D721Med (cell line): Measurements from ENCODE around the gene PLPP4.

Experiments
- DNase-seq: peaks from one replicate; pipeline ENCODE4 v3.0.0; 2011; ENCODE audit warnings: low spot score; ENCODE audit not compliant: insufficient read length
- FAIRE-seq: peaks from 2 replicates; lab custom pipeline; 2011; peaks lifted over from hg19 to GRCh38; lab: Jason Lieb, UNC
- CTCF ChIP-seq: IDR thresholded peaks from 2 replicates; pipeline ENCODE4 v1.5.1; 2012; ENCODE audit warnings: mild to moderate bottlenecking, control low read depth; ENCODE audit not compliant: insufficient read depth; ENCODE audit errors: missing control alignments

PLPP4 gene

GRCh38 chr10:120462018-120462682, 5.1 kb downstream of the PLPP4 start:
- no peak for TF ChIP-seq CTCF
- FAIRE-seq, result no peak
- DNase-seq, result no peak

- no peak for FAIRE-seq
- no peak for DNase-seq
- no peak for TF ChIP-seq CTCF
Observed at GRCh38 chr10:120465138-120465537, 8.1 kb downstream of the PLPP4 start.

- no peak for TF ChIP-seq CTCF
- DNase-seq, result no peak
- FAIRE-seq, result no peak
Observed at GRCh38 chr10:120466006-120466405, 9.0 kb downstream of the PLPP4 start.

- TF ChIP-seq CTCF, result no peak
- DNase-seq, result no peak
- no peak for FAIRE-seq
Observed at GRCh38 chr10:120473593-120473992, 16.6 kb downstream of the PLPP4 start.

GRCh38 chr10:120474956-120475355, 17.9 kb downstream of the PLPP4 start:
- TF ChIP-seq CTCF, result no peak
- FAIRE-seq (no peak), DNase-seq (no peak)

- no peak for FAIRE-seq
- no peak for DNase-seq
- TF ChIP-seq CTCF, result no peak
Observed at GRCh38 chr10:120475844-120476791, 19.1 kb downstream of the PLPP4 start.
